Cerebellar nuclear complex (tissue), 1 donor: Measurements from ENCODE around the gene GPR137B.
"Not testable (repeated sequence)": the region's sequence is repeated elsewhere in the genome, so short reads cannot be mapped to it uniquely, and the experiment has no call there.

Experiments
- DNase-seq, 2 experiments: peaks; one replicate each; lab custom pipeline; 2025; lab: John Stamatoyannopoulos, UW

GPR137B gene

DNA sequence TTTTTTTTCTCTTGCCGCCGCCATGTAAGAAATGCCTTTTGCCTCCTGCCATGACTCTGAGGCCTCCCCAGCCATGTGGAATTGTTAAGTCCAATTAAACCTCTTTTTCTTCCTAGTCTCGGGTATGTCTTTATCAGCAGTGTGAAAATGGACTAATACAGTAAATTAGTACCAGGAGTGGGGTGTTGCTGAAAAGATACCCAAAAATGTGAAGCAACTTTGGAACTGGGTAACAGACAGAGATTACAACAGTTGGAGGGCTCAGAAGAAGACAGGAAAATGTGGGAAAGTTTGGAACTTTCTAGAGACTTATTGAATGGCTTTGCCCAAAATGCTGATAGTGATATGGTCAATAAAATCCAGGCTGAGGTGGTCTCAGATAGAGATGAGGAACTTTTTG, 19.4 kb downstream of the GPR137B start:
- DNase-seq = not testable (repeated sequence)

DNA sequence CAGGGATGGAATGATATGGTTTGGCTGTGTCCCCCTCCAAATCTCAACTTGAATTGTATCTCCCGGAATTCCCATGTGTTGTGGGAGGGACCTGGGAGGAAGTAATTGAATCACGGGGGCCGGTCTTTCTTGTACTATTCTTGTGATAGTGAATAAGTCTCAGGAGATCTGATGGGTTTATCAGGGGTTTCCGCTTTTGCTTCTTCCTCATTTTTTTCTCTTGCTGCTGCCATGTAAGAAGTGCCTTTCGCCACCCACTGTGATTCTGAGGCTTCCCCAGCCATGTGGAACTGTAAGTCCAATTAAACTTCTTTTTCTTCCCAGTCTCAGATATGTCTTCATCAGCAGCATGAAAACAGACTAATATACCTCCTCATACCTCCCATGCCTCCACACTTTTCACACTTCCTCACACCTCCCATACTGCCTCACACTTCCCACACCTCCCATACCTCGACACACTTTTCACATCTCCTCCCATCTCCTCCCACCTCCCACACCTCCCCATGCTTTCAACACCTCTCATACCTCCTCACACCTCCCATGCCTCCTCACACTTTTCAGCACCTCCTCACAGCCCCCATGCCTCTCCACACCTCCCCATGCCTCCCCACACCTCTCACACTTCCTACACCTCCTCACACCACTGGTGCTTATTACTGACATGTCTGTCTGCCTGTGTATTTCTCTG, 21.3 kb downstream of the GPR137B start:
- no peak for DNase-seq

DNA sequence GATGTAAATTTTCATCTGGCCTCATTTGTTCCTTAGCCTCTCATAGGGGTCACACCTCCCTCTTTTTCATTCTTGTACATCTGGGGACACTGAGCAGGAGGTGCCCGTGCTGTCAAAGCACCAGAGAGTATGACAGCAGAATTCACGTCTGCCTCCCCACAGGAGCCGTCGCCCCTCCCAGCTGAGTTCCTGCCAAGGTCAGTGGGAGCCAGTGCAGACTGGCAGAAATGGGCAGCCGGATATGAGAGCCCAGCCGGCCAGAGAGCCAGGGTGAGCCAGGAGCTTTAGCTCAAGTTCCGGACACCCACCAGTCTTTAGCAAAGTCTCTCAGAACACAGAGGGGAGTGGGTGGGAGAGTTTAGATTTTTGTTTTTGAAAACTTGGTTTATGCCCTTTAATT, 21.9 kb downstream of the GPR137B start:
- no peak for DNase-seq

DNA sequence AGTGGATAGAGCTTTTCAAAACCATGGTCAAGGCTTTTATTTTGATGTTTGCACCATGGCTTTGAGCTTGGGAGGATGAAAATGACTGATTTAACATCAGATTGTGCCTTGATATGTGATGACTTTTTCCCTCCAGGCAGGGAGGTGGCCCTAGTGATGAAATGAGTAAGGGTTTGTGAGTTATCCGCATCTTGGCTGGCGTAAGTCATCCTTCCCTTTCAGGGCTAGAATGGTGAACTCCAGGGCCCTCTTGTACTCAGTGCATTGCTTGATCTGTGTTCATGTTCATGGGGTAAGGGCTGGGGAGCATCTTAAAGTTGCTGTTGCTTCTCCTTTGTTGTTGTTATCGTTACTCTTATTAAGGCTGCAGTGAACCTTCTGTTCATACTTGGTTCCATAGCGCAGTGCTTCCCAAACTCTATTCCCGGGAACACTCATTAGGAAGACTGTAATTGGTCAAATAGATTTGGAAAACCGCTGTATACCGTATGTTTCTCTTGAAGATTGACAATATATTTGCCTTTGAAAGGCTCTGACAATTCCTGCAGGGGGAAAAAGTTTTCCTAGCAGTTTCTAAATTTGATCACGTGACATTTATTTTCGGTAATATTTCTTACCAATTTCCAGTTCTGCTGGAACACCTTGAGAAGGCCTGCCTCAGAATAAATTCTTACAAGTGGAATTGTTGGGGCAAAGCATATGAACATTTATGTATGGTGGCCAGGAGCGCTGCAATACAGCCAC, 23.1 kb downstream of the GPR137B start:
- no peak for DNase-seq

DNA sequence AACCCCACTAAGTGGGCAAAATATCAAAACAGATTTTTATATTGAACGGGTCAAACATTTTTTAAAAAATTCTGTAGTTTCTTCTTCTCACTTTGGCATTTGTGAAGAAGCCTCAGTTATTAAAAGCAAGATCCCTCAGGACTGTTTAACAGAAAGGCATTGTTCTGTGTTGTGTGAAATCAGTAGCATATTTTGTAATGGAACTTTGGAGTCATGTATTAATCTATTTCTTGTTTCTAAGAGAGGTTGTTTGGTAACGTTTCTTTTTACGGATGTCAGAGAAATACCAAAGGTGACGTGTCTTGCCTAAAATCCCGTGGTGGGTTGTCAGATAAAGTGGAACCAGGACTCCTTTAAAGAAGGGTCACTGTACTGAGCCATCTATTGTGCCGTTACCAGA, 23.7 kb downstream of the GPR137B start:
- no peak for DNase-seq

DNA sequence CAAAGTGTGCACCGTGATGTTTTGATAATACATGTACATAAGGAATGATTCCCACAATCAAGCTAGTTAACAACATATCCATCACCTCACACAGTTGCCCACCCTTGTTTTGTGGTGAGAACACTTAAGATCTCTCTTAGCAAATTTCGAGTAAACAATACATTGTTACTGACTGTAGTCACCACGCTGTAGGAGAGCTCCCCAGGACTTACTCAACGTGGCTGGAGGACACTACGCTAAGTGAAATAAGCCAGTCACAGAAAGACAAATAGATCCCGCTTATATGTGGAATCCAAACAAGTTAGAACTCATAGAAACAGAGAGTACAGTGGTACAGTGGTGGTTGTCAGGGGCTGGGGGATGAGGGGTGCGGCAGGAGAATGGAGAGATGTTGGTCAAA, 24.8 kb downstream of the GPR137B start:
- DNase-seq = no peak

DNA sequence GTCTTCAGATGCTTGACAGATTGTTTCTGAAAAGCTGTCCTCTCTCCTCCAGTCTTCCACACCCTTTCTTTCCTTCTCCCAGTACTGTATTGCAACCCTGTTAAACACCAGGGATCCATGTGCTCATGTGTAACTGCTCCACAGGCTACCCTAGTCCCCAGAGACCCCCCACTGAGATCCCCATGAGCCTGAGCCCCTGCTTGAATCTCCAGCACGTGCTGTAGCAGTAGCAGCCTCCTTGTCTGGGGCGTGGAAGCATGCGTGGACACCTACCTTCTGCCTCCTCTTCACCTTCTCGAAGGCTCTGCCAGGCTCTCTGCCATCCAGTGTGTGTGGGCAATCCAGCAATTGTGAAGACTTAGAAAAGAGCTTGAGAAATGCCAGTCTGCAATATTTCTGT, 25.2 kb downstream of the GPR137B start:
- no peak for DNase-seq

DNA sequence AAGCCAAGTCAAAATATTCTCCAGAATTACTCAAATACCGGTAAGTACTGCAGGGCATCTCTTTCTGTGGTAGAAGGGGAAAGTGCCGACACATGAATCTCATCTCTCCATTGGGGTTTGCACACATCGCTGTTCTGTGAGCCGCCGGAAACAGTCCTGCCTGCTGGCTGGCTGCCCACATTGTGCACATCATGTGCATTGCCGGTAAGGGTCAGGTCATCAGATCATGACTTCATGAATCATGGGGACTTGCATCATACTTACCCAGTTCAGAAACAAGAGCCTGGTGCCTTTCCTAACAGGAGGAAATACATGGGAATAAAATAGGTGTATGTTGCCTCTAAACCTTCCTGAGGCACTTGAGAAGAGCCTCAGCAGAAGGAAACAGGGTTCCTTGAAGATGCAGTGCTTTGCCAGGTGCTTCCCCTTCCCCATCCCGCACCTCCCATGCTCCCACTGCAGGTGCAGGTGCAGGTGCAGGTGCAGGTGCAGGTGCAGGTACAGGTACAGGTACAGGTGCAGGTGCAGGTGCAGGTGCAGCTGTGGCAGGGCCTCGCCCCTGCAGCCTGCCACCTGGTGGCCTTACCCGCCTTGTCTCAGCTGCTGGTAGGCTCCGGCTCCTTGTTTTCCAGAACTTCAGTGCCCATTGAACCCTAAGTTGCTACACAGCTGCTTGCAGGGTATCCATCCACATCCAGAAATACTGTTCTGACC, 26.5 kb downstream of the GPR137B start:
- DNase-seq = no peak

DNA sequence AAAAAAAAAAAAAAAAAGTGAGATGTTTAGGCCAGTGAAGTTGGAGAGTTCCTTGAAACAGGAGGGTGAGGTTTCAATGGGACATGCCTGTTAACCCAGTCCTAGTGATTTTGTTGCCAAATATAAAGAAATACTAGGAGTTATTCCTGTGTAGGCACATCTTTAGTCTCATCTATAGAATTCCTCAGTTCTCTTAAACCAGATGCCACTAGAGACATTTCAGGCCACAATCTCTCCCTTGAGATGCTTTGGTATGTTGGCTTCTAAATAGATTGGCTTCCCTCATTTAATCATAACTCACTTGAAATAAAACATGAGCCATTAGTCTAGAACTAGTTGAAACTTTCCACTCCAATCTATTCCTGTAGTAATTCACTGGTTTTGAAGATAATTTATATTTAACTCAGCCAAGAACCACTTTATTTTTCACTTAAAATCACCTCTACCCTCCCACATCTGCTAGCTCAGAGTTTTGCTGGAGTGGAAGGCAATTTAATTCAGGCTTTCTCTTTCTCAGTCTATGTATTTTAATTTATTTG, 29.8 kb downstream of the GPR137B start:
- DNase-seq = no peak

DNA sequence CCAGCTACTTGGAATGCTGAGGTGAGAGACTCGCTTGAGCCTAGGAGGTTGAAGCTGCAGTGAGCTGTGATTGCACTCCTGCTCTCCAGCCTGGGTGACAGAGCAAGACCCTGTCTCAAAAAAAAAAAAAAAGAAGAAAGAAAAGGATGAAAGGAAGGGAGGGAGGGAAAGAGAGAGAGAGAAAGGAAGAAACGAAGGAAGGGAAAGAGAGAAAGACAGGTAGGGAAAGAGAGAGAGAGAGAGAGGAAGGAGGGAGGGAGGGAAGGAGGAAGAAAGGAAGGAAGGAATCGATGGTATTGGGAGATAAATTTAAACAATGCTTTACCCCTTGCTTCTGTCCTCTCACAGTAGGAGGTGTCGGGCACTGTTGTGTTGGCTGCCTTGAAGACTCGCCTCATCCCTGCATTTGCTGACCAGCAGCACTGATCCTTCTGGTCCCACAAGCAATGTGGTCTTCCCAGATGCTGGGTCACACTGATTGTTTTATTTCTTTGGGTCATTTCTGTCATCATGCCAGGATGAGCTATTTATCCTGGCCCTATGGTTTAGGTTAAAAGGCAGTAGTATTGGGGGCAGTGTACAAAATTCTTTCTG, 30.9 kb downstream of the GPR137B start:
- no peak for DNase-seq

DNA sequence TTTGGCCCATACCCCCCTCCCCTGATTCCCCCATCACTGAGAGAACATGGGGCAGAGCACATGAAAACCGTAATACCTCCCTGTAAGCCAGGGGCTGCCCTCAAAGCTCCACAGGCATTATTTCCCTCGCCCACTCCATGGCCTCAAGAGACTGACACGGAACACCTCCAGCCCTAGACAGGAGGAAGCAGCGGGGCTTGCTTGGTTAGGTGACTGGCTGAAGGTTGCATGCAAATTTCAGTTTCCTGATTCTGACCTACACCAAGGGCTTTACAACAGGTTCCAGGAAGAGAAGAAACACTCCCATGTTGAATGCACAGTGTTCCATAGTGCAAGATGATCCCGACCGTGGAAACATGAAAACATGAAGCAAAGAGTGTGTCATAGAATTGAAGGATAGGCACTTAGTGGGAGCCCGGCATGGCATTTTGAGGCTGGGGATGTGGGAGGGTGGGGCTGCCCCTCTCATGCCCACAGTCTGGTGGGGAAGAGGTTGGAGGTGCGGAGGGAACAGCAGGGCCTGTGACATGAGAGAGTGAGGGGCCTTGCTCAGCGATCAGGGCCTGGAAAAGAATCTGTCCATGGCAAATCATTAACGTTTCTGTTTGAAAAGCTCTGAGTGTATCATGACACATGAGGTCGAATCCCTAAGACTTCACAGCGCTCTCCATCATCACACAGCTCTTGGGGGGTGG, 33.5 kb downstream of the GPR137B start:
- DNase-seq = no peak

DNA sequence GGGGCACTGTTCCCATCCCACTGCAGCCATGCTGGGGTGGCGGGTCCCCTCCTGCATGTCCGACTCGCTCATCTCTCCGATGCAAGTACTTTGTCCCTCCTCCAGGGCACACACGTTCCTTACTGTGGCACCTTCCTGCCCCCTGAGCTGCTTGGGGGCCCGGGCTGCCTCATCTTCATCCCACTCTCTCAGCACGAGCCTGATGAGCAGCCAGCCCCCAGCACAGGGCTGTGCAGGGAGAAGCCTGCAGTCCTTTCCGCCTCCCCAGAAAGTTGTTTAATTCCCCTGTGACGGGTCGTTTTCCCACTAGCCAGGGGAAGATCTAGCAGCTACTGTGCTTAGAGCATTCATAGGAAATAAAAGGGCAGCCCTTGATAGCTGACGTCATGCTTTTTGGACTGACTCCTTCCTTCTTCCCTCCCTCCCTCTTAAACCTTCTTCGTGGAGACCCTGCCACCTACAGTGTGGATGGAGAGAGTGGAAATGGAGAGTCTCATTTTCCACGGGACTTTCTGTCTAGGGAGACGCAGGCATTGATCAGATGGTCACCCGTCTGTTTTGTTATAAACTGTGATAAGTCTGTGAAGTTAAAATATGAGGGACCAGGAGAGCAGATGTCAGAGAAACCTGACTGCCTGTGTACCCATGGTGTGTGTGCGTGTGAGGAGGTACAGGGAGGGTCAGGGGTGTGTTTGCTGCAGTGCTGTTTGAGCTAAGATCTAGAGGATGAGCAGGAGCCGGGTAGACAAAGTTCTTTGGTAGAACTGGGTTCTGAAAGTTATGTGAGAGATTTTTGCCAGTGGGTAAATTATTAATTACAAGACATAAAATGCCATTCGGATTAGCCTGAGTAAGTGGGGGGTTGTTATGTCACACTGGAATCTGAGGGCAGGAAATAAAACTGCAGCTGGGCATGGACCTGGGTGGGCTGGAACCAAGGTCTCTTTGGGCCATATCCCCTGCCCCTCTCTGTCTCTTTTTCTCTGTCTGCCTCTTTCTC, 34.3 kb downstream of the GPR137B start:
- DNase-seq = no peak

DNA sequence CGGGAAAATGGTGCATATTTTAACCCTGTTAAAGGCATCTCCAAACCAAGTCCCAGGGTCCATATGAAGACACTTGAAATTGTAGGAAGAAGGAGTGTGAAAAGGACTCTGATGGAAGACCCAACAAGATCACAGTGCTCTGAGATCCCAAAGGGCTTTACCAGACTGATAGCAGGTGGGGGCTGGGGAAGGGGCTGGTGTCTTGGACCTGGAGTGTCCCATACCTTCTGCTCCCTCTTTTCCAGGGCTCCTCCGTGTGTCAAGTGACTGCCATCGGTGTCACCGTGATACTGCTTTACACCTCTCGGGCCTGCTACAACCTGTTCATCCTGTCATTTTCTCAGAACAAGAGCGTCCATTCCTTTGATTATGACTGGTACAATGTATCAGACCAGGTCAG, 37.3 kb downstream of the GPR137B start:
- DNase-seq = no peak

DNA sequence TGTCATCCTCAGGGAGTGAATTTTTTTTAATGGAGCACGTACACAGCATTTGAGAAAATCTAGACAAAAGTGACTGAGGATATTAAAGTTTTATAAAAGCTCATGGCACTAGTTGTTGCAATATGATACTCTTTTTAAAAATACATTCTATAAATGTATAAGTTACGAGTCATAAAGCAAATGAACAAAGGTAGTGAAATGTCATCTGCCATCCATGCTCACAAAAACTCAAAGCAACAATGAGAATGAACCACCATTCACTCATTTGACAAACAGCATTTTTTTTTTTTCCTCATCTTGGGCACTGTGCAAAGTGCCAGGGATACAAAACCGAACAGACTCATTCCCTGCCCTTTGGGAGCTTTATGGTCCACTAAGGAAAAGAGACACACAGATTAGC, 38.7 kb downstream of the GPR137B start:
- no peak for DNase-seq

DNA sequence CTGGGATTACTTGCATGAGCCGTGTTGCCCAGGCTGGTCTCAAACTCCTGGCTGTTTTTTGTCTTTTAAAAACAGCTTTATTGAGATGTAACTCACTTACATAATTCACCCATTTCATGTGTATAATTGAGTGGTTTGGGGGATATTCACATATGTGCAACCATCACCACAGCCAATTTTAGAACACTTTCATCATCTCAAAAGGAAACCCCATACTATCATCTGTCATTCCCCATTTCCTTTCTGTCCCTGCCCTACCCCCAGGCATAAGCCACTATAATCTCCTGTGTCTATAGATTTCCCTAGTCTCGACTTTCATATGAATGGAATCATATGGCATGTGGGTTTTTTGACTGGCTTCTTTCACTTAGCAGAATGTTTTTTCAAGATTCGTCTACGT, 43.3 kb downstream of the GPR137B start:
- no peak for DNase-seq

DNA sequence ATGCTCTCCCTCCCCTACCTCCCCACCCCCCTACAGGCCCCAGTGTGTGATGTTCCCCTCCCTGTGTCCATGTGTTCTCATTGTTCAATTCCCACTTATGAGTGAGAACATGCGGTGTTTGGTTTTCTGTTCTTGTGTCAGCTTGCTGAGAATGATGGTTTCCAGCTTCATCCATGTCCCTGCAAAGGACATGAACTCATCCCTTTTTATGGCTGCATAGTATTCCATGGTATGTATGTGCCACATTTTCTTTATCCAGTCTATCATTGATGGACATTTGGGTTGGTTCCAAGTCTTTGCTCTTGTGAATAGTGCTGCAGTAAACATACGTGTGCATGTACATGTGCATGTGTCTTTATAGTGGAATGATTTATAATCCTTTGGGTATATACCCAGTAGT, 44.1 kb downstream of the GPR137B start:
- not testable (repeated sequence) for DNase-seq

DNA sequence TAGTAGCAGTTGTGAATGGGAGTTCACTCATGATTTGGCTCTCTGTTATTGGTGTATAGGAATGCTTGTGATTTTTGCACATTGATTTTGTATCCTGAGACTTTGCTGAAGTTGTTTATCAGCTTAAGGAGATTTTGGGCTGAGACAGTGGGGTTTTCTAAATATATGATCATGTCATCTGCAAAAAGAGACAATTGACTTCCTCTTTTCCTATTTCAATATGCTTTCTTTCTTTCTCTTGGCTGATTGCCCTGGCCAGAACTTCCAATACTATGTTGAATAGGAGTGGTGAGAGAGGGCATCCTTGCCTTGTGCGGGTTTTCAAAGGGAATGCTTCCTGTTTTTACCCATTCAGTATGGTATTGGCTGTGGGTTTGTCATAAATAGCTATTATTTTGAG, 45.7 kb downstream of the GPR137B start:
- not testable (repeated sequence) for DNase-seq

DNA sequence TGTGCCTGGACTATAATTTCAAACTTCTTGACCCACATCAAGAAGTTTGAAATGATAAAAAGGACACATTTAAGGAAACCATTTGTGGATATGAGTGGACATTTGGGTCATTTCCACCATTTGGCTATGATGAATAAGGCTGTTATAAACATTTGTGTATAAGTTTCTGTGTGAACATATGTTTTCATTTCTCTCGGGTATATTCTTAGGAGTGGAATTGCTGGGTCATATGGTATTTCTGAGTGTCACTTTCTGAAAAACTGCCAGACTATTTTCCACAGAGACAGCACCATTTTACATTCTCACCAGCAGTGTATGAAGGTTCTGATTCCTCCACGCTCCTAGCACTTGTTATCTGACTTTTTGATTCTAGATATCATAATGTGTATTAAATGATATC, 50.8 kb downstream of the GPR137B start:
- DNase-seq = no peak

DNA sequence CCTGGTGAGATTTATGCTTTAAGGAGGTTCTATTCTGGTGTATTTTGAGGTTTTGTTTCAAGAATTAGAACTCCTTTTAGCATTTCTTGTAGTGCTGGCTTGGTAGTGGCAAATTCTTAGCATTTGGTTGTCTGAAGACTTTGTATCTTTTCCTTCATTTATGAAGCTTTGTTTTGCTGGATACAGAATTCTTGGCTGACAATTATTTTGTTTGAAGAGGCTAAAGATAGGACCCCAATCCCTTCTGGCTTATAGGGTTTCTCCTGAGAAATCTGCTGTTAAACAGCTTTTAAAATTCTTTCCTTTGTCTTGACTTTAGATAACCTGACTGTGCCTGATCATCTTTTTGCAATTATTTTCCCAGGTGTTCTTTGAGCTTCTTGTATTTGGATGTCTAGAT, 58.6 kb downstream of the GPR137B start:
- no peak for DNase-seq

DNA sequence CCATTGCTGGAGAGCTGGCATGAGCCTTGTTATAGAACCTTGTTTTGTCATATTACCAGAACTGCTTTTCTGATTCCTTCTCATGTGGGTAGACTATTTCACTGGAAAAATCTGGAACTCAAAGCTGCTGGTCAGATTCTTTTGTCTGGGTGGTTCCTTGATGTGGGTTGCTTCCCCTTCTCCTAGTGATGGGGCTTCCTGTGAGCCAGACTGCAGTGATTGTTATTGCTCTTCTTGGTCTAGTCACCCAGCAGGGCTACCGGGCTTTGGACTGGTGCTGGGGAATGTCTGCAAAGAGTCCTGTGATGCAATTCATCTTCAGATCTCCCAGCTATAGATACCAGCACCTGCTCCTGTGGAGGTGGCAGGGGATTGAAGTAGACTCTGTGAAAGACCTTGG, 59.4 kb downstream of the GPR137B start:
- no peak for DNase-seq

DNA sequence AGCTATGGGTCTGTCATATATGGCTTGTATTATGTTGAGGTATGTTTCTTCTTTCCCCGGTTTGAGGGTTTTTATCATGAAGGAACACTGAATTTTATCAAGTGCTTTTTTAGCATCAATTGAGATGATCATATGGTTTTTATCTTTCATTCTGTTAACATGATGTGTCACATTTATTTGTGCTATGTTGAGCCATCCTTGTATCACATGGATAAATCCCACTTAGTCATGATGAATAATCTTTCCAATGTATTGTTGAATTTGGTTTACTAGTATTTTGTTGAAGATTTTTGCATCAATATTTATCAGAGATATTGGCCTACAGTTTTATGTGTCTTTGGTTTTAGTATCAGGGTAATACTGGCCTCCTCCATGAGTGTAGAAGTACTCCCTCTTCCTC, 61.7 kb downstream of the GPR137B start:
- DNase-seq = no peak
